Measurements from ENCODE around the gene TSPAN5. TPM values are rescaled to one million over a fixed set of nuclear protein-coding genes. Genes with fewer than 3 reads are reported as not detected.
"Not testable (repeated sequence)": the region's sequence is repeated elsewhere in the genome, so short reads cannot be mapped to it uniquely, and the experiment has no call there.

TSPAN5 gene
- total RNA-seq (12.7 TPM), polyA plus RNA-seq (ENCODE audit: insufficient read depth in 1 of 8, insufficient read length in 8 of 8, low replicate concordance in 1 of 8) (10 to 100 TPM; 13.3 to 23.4 (median 14.7) TPM)
- long read RNA-seq, donor 1, partial matches to known transcripts = 0 of 3 reads
- long read RNA-seq, donor 1, other reads (novel, unspliced or antisense) = 0 of 3 reads
- long read RNA-seq, donor 2 = 0 reads
- long read RNA-seq, donor 3, partial matches to known transcripts = 0 of 4 reads
- long read RNA-seq, donor 3, other reads (novel, unspliced or antisense) = 0 of 4 reads
- long read RNA-seq, donor 4, partial matches to known transcripts = 0 of 4 reads
- long read RNA-seq, donor 4, other reads (novel, unspliced or antisense) = 0 of 4 reads
- long read RNA-seq, donor 5, full-length matches to known transcripts = 23 of 29 reads
- long read RNA-seq, donor 5, partial matches to known transcripts = 6 of 29 reads
- long read RNA-seq, donor 5, other reads (novel, unspliced or antisense) = 0 of 29 reads
- long read RNA-seq, donor 6, transcript TSPAN5-201 (8 exons, 3,365 nt) = major isoform, 5 of 5 reads
- long read RNA-seq, donor 6, partial matches to known transcripts = 0 of 5 reads
- long read RNA-seq, donor 6, other reads (novel, unspliced or antisense) = 0 of 5 reads
- long read RNA-seq, donor 7, partial matches to known transcripts = 0 of 4 reads
- long read RNA-seq, donor 7, other reads (novel, unspliced or antisense) = 0 of 4 reads
- long read RNA-seq, donor 8, full-length matches to known transcripts = 4 of 4 reads
- long read RNA-seq, donor 8, partial matches to known transcripts = 0 of 4 reads
- long read RNA-seq, donor 8, other reads (novel, unspliced or antisense) = 0 of 4 reads
- long read RNA-seq, donor 9 = 0 reads
- long read RNA-seq, donor 10, transcript TSPAN5-201 (8 exons, 3,365 nt) = major isoform, 5 of 5 reads
- long read RNA-seq, donor 10, partial matches to known transcripts = 0 of 5 reads
- long read RNA-seq, donor 10, other reads (novel, unspliced or antisense) = 0 of 5 reads
- long read RNA-seq, donor 11, partial matches to known transcripts = 0 of 4 reads
- long read RNA-seq, donor 11, other reads (novel, unspliced or antisense) = 0 of 4 reads

GRCh38 chr4:98658287-98659105 is at the start of gene TSPAN5:
TSS of gene TSPAN5 (minus strand) at chr4:98658611.
- Histone ChIP-seq H3K9me3 (replicated peaks; ENCODE audit: control insufficient read depth, low read depth, low read length) (no peaks in the 10 kb centered on the region), H3K27ac (ENCODE audit: low read length) (peak within 1 kb of the TSS; percentile 80), H3K36me3 (ENCODE audit: control insufficient read depth, insufficient read depth, low read length) (no peaks in the 10 kb centered on the region), H3K27me3 (ENCODE audit: control insufficient read depth, insufficient read depth, low read length) (peaks cover 3% of the 10 kb centered on the region), H3K4me3 (ENCODE audit: low read length) (peak within 1 kb of the TSS; percentile 76), H3K4me1 (ENCODE audit: control insufficient read depth, insufficient read depth, low read length) (peaks cover 17% of the 10 kb centered on the region)
- DNase-seq = peak; percentile 92
- WGBS (ENCODE audit: insufficient coverage) = under 1% methylated on average over 100 of the region's 113 CpGs

- Histone ChIP-seq H3K4me1 (ENCODE audit: control insufficient read depth, insufficient read depth, low read length) (no peaks in the 10 kb centered on the region), H3K27ac (ENCODE audit: low read length) (no peak overlapping the region), H3K9me3 (replicated peaks; ENCODE audit: control insufficient read depth, low read depth, low read length) (no peaks in the 10 kb centered on the region), H3K4me3 (ENCODE audit: low read length) (no peak overlapping the region), H3K36me3 (ENCODE audit: control insufficient read depth, insufficient read depth, low read length) (no peaks in the 10 kb centered on the region), H3K27me3 (ENCODE audit: control insufficient read depth, insufficient read depth, low read length) (no peaks in the 10 kb centered on the region)
- DNase-seq = no peak
- 67% methylated on average over 1 of the region's 1 CpG for WGBS (ENCODE audit: insufficient coverage)
Observed at GRCh38 chr4:98706935-98707334, 48.5 kb upstream of the TSPAN5 start.

DNA sequence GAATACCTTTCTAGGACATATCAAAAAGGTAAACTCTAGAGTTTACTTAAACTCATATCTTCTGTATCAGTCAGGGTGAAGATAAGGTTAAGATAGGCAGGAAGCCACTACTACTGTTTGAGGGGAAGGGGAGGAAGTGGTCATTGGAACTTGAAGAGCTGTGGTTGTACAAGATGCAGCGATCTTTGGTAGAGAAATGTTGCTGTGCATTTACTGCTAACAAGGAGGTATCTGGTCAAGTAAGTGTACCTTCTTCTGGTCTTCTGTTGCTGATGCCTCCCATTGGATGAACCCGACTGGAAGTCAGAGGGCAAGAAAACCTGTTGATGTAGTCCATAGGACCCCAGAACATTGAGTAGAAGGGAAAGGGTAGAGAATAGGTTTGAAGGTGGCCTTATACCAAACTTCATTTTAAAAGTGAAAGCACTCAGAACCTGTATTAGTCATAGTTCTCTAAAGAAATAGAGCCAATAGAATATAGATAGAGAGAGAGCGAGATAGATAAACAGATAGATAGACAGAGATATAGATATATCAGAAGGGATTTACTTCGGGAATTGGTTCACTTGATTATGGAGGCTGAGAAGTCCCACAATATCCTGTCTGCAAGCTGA is 47.9 kb upstream of the TSPAN5 start:
- Histone ChIP-seq H3K27me3 (ENCODE audit: control insufficient read depth, insufficient read depth, low read length) (no peaks in the 10 kb centered on the region), H3K9me3 (replicated peaks; ENCODE audit: control insufficient read depth, low read depth, low read length) (no peaks in the 10 kb centered on the region), H3K4me3 (ENCODE audit: low read length) (no peak overlapping the region), H3K36me3 (ENCODE audit: control insufficient read depth, insufficient read depth, low read length) (no peaks in the 10 kb centered on the region), H3K27ac (ENCODE audit: low read length) (no peak overlapping the region), H3K4me1 (ENCODE audit: control insufficient read depth, insufficient read depth, low read length) (no peaks in the 10 kb centered on the region)
- 95% methylated on average over 2 of the region's 4 CpGs for WGBS (ENCODE audit: insufficient coverage)
- no peak for DNase-seq

- not testable (repeated sequence) for DNase-seq; H3K4me3 ChIP-seq (ENCODE audit: low read length); H3K27me3 ChIP-seq (ENCODE audit: control insufficient read depth, insufficient read depth, low read length); H3K27ac ChIP-seq (ENCODE audit: low read length); H3K4me1 ChIP-seq (ENCODE audit: control insufficient read depth, insufficient read depth, low read length); H3K36me3 ChIP-seq (ENCODE audit: control insufficient read depth, insufficient read depth, low read length); H3K9me3 ChIP-seq (replicated peaks; ENCODE audit: control insufficient read depth, low read depth, low read length)
- WGBS (ENCODE audit: insufficient coverage) = no CpG with 5 or more reads among the region's 3 CpGs
Observed at GRCh38 chr4:98705586-98705985, 47.2 kb upstream of the TSPAN5 start.

- no peaks in the 10 kb centered on the region for H3K9me3 ChIP-seq (replicated peaks; ENCODE audit: control insufficient read depth, low read depth, low read length)
- WGBS (ENCODE audit: insufficient coverage) = 84% methylated on average over 3 of the region's 3 CpGs
Observed at GRCh38 chr4:98700656-98701055, 42.2 kb upstream of the TSPAN5 start.

GRCh38 chr4:98694076-98694475 is 35.7 kb upstream of the TSPAN5 start:
- DNase-seq = no peak
- 63% methylated on average over 3 of the region's 10 CpGs for WGBS (ENCODE audit: insufficient coverage)

More at GRCh38 chr4:98700656-98701055, 42.2 kb upstream of the TSPAN5 start:
- Histone ChIP-seq H3K4me3 (ENCODE audit: low read length) (no peak overlapping the region), H3K4me1 (ENCODE audit: control insufficient read depth, insufficient read depth, low read length) (no peaks in the 10 kb centered on the region), H3K27me3 (ENCODE audit: control insufficient read depth, insufficient read depth, low read length) (no peaks in the 10 kb centered on the region), H3K27ac (ENCODE audit: low read length) (no peak overlapping the region), H3K36me3 (ENCODE audit: control insufficient read depth, insufficient read depth, low read length) (no peaks in the 10 kb centered on the region)
- no peak for DNase-seq

GRCh38 chr4:98692411-98692810 is 34.0 kb upstream of the TSPAN5 start:
- peaks cover 2% of the 10 kb centered on the region for H3K4me1 ChIP-seq (ENCODE audit: control insufficient read depth, insufficient read depth, low read length)
- H3K36me3 ChIP-seq (ENCODE audit: control insufficient read depth, insufficient read depth, low read length) = no peaks in the 10 kb centered on the region
- H3K27me3 ChIP-seq (ENCODE audit: control insufficient read depth, insufficient read depth, low read length) = peaks cover 2% of the 10 kb centered on the region
- no peaks in the 10 kb centered on the region for H3K9me3 ChIP-seq (replicated peaks; ENCODE audit: control insufficient read depth, low read depth, low read length)
- H3K27ac ChIP-seq (ENCODE audit: low read length) = no peak overlapping the region
- WGBS (ENCODE audit: insufficient coverage) = 11% methylated on average over 4 of the region's 7 CpGs
- no peak overlapping the region for H3K4me3 ChIP-seq (ENCODE audit: low read length)
- peak; percentile 38 for DNase-seq

More at GRCh38 chr4:98694076-98694475, 35.7 kb upstream of the TSPAN5 start:
- Histone ChIP-seq H3K9me3 (replicated peaks; ENCODE audit: control insufficient read depth, low read depth, low read length) (no peaks in the 10 kb centered on the region), H3K36me3 (ENCODE audit: control insufficient read depth, insufficient read depth, low read length) (no peaks in the 10 kb centered on the region), H3K27me3 (ENCODE audit: control insufficient read depth, insufficient read depth, low read length) (no peaks in the 10 kb centered on the region), H3K4me3 (ENCODE audit: low read length) (no peak overlapping the region), H3K4me1 (ENCODE audit: control insufficient read depth, insufficient read depth, low read length) (no peaks in the 10 kb centered on the region), H3K27ac (ENCODE audit: low read length) (no peak overlapping the region)

DNA sequence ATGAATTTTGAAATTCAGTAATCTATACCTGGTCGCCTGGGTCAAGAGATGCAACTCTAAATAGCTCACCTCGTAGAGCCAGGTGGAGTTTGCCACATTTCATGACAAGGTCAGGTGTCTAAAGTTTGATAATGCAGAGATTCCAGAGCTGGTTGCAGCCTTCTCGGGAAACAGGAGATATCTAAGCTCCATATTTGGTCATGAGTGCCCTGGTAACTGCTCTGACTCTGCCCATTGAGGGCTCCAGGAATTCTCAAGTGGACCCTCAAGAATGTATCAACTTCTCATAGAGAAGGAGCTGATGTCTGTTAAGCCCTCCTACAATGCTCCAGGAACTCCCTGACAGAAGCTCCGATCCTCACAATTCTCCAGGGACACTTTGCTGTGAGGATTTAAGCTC is 33.2 kb upstream of the TSPAN5 start:
- no peak for DNase-seq
- Histone ChIP-seq H3K27ac (ENCODE audit: low read length) (no peak overlapping the region), H3K27me3 (ENCODE audit: control insufficient read depth, insufficient read depth, low read length) (peaks cover 2% of the 10 kb centered on the region), H3K36me3 (ENCODE audit: control insufficient read depth, insufficient read depth, low read length) (no peaks in the 10 kb centered on the region), H3K4me3 (ENCODE audit: low read length) (no peak overlapping the region), H3K9me3 (replicated peaks; ENCODE audit: control insufficient read depth, low read depth, low read length) (no peaks in the 10 kb centered on the region), H3K4me1 (ENCODE audit: control insufficient read depth, insufficient read depth, low read length) (peaks cover 2% of the 10 kb centered on the region)
- 86% methylated on average over 3 of the region's 4 CpGs for WGBS (ENCODE audit: insufficient coverage)

- H3K4me3 ChIP-seq (ENCODE audit: low read length) = no peak overlapping the region
- WGBS (ENCODE audit: insufficient coverage) = 100% methylated on average over 3 of the region's 4 CpGs
- H3K4me1 ChIP-seq (ENCODE audit: control insufficient read depth, insufficient read depth, low read length) = peaks cover 2% of the 10 kb centered on the region
- peaks cover 2% of the 10 kb centered on the region for H3K27me3 ChIP-seq (ENCODE audit: control insufficient read depth, insufficient read depth, low read length)
- H3K9me3 ChIP-seq (replicated peaks; ENCODE audit: control insufficient read depth, low read depth, low read length) = no peaks in the 10 kb centered on the region
- no peak for DNase-seq
- no peak overlapping the region for H3K27ac ChIP-seq (ENCODE audit: low read length)
- no peaks in the 10 kb centered on the region for H3K36me3 ChIP-seq (ENCODE audit: control insufficient read depth, insufficient read depth, low read length)
Observed at GRCh38 chr4:98689507-98690174, 31.2 kb upstream of the TSPAN5 start.
